B cell (primary cell): ENCODE data around the gene GNB1. TPM values are rescaled to one million over a fixed set of nuclear protein-coding genes. Genes with fewer than 3 reads are reported as not detected.

Experiments used
- ATAC-seq: fragments of 200-7000 bp; cut with Tn5 transposase; one replicate; pipeline ENCODE4 v1.10.0; 2021; ENCODE audit warnings: low read depth, mild to moderate bottlenecking, moderate number of reproducible peaks, moderate library complexity
- CTCF ChIA-PET: fragments of 350-600 bp; sonication (Branson Sonifier 250); formaldehyde crosslinking; loops from one replicate; lab custom pipeline; 2021; ENCODE audit warnings: antibody characterized with exemption, inconsistent platforms; lab: Charles Lee
- POLR2A ChIA-PET: fragments of 350-600 bp; sonication (Branson Sonifier 250); formaldehyde crosslinking; loops from one replicate; lab custom pipeline; 2021; ENCODE audit warnings: antibody characterized with exemption; lab: Charles Lee
- DNase-seq: peaks from one replicate; pipeline ENCODE4 v3.0.0; 2013
- H2AFZ ChIP-seq: 2 replicates; pipeline ENCODE4 v1.6.1; 2012; ENCODE audit warnings: mild to moderate bottlenecking, low read depth, low read length; ENCODE audit not compliant: insufficient read depth, poor library complexity, severe bottlenecking
- H3K27ac ChIP-seq, 2 donors: 1 replicate in 1 of 2; 2 replicates in 1 of 2; pipeline ENCODE4 v1.5.1; 2012 to 2013; ENCODE audit warnings: low read length in 2 of 2, mild to moderate bottlenecking in 2 of 2, moderate library complexity in 1 of 2
- H3K27me3 ChIP-seq, 4 experiments: fragments of 200-600 bp in 1 of 4; sonication (generic) in 1 of 4; replicated peaks in 1 of 4; 1 replicate in 2 of 4; 2 replicates in 2 of 4; pipeline versions ENCODE4 v1.6.1 to v1.7.0; 2013 to 2016; ENCODE audit warnings: low read length in 3 of 4, mild to moderate bottlenecking in 2 of 4, mixed read lengths in 1 of 4, moderate library complexity in 1 of 4; ENCODE audit not compliant: insufficient read depth in 4 of 4, control insufficient read depth in 3 of 4; ENCODE audit errors: control extremely low read depth in 1 of 4
- H3K36me3 ChIP-seq, 2 experiments: replicated peaks in 1 of 2; 1 replicate in 1 of 2; 2 replicates in 1 of 2; pipeline versions ENCODE4 v1.6.1 to v1.7.1; 2013; ENCODE audit warnings: low read length in 1 of 2; ENCODE audit not compliant: insufficient read depth in 2 of 2, control insufficient read depth in 1 of 2; ENCODE audit errors: control extremely low read depth in 1 of 2, extremely low read depth in 1 of 2
- H3K4me1 ChIP-seq, 2 donors: fragments of 200-600 bp in 1 of 2; sonication (generic) in 1 of 2; 1 replicate in 1 of 2; 2 replicates in 1 of 2; pipeline versions ENCODE4 v1.5.1 to v1.6.1; 2013 to 2017; ENCODE audit warnings: low read length in 2 of 2; ENCODE audit not compliant: control insufficient read depth in 2 of 2, insufficient read depth in 2 of 2
- H3K4me2 ChIP-seq: replicated peaks from 2 replicates; pipeline ENCODE3; 2012; ENCODE audit warnings: mild to moderate bottlenecking, low read depth, low read length; ENCODE audit not compliant: poor library complexity, severe bottlenecking
- H3K4me3 ChIP-seq, 5 experiments: fragments of 200-600 bp in 1 of 5; sonication (generic) in 1 of 5; 1 replicate in 3 of 5; 2 replicates in 2 of 5; pipeline versions ENCODE4 v1.5.1 to v1.7.0; 2011 to 2016; ENCODE audit warnings: low read length in 4 of 5, mild to moderate bottlenecking in 4 of 5, low read depth in 2 of 5, control low read depth in 1 of 5, moderate library complexity in 1 of 5; ENCODE audit not compliant: insufficient read depth in 1 of 5; ENCODE audit errors: control extremely low read depth in 1 of 5, extremely low read depth in 1 of 5
- H3K79me2 ChIP-seq: fragments of 200-600 bp; sonication (generic); one replicate; pipeline ENCODE4 v1.6.0; 2016; ENCODE audit warnings: low read length; ENCODE audit not compliant: control insufficient read depth, insufficient read depth
- H3K9ac ChIP-seq: fragments of 200-600 bp; sonication (generic); 2 replicates; pipeline ENCODE4 v1.6.1; 2017; ENCODE audit warnings: mild to moderate bottlenecking, low read length, moderate library complexity
- H3K9me3 ChIP-seq, 3 donors: one replicate each; pipeline versions ENCODE4 v1.6.1 to v1.7.1; 2013; ENCODE audit warnings: low read length in 2 of 3; ENCODE audit not compliant: control insufficient read depth in 2 of 3, insufficient read depth in 1 of 3; ENCODE audit errors: control extremely low read depth in 1 of 3
- H4K20me1 ChIP-seq: 2 replicates; pipeline ENCODE4 v1.6.0; 2012; ENCODE audit warnings: mild to moderate bottlenecking, low read length; ENCODE audit not compliant: insufficient read depth, control insufficient read depth, poor library complexity, severe bottlenecking
- H3K27ac Mint-ChIP-seq: one replicate; pipeline ENCODE4 v1.8.0; 2021; ENCODE audit warnings: mixed read lengths
- H3K27me3 Mint-ChIP-seq: one replicate; pipeline ENCODE4 v1.8.0; 2021; ENCODE audit warnings: mixed read lengths
- H3K4me1 Mint-ChIP-seq: one replicate; pipeline ENCODE4 v1.8.0; 2021; ENCODE audit warnings: mixed read lengths
- H3K4me3 Mint-ChIP-seq: one replicate; pipeline ENCODE4 v1.8.0; 2021; ENCODE audit warnings: mixed read lengths
- H3K9me3 Mint-ChIP-seq: one replicate; pipeline ENCODE4 v1.8.0; 2022; ENCODE audit warnings: mixed read lengths; ENCODE audit not compliant: insufficient read depth
- CTCF ChIP-seq: fragments of 200-600 bp; IDR thresholded peaks from one replicate; pipeline ENCODE4 v1.8.0; 2022; ENCODE audit warnings: antibody characterized with exemption, mild to moderate bottlenecking
- EZH2 ChIP-seq: IDR thresholded peaks from 2 replicates; pipeline ENCODE4 v1.6.1; 2012; ENCODE audit warnings: borderline replicate concordance, low read depth, mild to moderate bottlenecking, moderate library complexity, low read length; ENCODE audit not compliant: insufficient read depth, poor library complexity, severe bottlenecking
- WGBS: methylation state at CpG from one replicate; pipeline ENCODE4 v1.1.5; 2013; ENCODE audit warnings: missing lambda C conversion rate; ENCODE audit not compliant: insufficient coverage; 5-methylcytosine and 5-hydroxymethylcytosine counted together
- intact Hi-C: fragments of 100-400 bp; cut with micrococcal nuclease; formaldehyde crosslinking; loops from one replicate; pipeline ENCODE4 v1.10.0; 2022
- polyA plus RNA-seq: library from polyadenylated mRNA; depleted of rRNA; stranded (reverse); fragments of >200 nt; gene quantifications from 2 replicates; pipeline ENCODE4 v1.2.3, GENCODE V29; 2012
- total RNA-seq, 2 donors: library from RNA; stranded (reverse); fragments of 120-200 nt in 1 of 2; gene quantifications; 1 replicate in 1 of 2; 2 replicates in 1 of 2; pipeline versions ENCODE4 v1.2.3 to v1.2.4, GENCODE V29; 2013 to 2022

The GNB1 gene
- total and polyA plus RNA-seq, 2 donors (not counting 1 experiment from before 2014, with no cell fraction given): 249 to 269 TPM

- H3K4me2 ChIP-seq: no peak overlapping the region
- 95% methylated on average over 13 of the region's 14 CpGs for WGBS
- Mint-ChIP-seq H3K27me3 (no peaks in the 10 kb centered on the region), H3K4me3 (no peak overlapping the region), H3K9me3 (no peaks in the 10 kb centered on the region), H3K27ac (peak overlapping the region; percentile 34), H3K4me1 (peaks cover 5% of the 10 kb centered on the region)
- intact Hi-C loops: no loop called here
- CTCF ChIA-PET: no interaction called here
- no peaks in the 10 kb centered on the region for H3K27me3 ChIP-seq
- H3K9ac ChIP-seq: no peak overlapping the region
- H3K79me2 ChIP-seq: peaks cover 83% of the 10 kb centered on the region
- TF ChIP-seq EZH2 (no peak), CTCF (no peak)
- no peak overlapping the region for H3K4me3 ChIP-seq
- no peak for DNase-seq
- H3K27ac ChIP-seq: no peak overlapping the region
- ATAC-seq: no peak
- POLR2A ChIA-PET: interaction anchor here (0.7 kb wide), 2 partner anchors 38 to 62 kb away, joined by 3 to 5 read pairs; no protein-coding TSS in a partner anchor
- no peaks in the 10 kb centered on the region for H3K9me3 ChIP-seq
- peaks cover 43% of the 10 kb centered on the region for H4K20me1 ChIP-seq
- no peak overlapping the region for H2AFZ ChIP-seq
- H3K36me3 ChIP-seq: peaks cover 2 to 60% of the 10 kb centered on the region in 2 experiments
- H3K4me1 ChIP-seq: peaks cover 0 to 3% of the 10 kb centered on the region in 2 donors
Measured at GRCh38 chr1:1815606-1816281, 75.1 kb downstream of the GNB1 start.

- TF ChIP-seq EZH2 (no peak), CTCF (no peak)
- Histone ChIP-seq H3K36me3 (peaks cover 4 to 60% of the 10 kb centered on the region in 2 experiments), H3K79me2 (peaks cover 88% of the 10 kb centered on the region), H2AFZ (no peak overlapping the region), H3K9me3 (no peaks in the 10 kb centered on the region), H3K4me1 (no peaks in the 10 kb centered on the region), H3K4me2 (no peak overlapping the region), H3K27me3 (no peaks in the 10 kb centered on the region), H3K27ac (peak overlapping the region in 1 of 2 donors; percentile 12), H3K9ac (no peak overlapping the region), H3K4me3 (no peak overlapping the region), H4K20me1 (peaks cover 53% of the 10 kb centered on the region)
- WGBS: 100% methylated on average over 3 of the region's 6 CpGs
- POLR2A ChIA-PET: no interaction called here
- no peaks in the 10 kb centered on the region for H3K27me3 Mint-ChIP-seq
- no peak overlapping the region for H3K4me3 Mint-ChIP-seq
- H3K9me3 Mint-ChIP-seq: no peaks in the 10 kb centered on the region
- no peak for DNase-seq
- intact Hi-C loops: no loop called here
- CTCF ChIA-PET: interaction anchor here (0.8 to 1.3 kb wide), 2 partner anchors 31 to 96 kb away, joined by 4 read pairs; partner anchors contain the start of gene NADK
- H3K27ac Mint-ChIP-seq: no peak overlapping the region
- ATAC-seq: no peak
- H3K4me1 Mint-ChIP-seq: peaks cover 2% of the 10 kb centered on the region
Measured at GRCh38 chr1:1809489-1809888, 81.4 kb downstream of the GNB1 start.
